ENCODE results near the gene PDCD1.
A peak's percentile ranks its signal among the peaks of the same experiment; 100 is the strongest.

The PDCD1 gene

DNA sequence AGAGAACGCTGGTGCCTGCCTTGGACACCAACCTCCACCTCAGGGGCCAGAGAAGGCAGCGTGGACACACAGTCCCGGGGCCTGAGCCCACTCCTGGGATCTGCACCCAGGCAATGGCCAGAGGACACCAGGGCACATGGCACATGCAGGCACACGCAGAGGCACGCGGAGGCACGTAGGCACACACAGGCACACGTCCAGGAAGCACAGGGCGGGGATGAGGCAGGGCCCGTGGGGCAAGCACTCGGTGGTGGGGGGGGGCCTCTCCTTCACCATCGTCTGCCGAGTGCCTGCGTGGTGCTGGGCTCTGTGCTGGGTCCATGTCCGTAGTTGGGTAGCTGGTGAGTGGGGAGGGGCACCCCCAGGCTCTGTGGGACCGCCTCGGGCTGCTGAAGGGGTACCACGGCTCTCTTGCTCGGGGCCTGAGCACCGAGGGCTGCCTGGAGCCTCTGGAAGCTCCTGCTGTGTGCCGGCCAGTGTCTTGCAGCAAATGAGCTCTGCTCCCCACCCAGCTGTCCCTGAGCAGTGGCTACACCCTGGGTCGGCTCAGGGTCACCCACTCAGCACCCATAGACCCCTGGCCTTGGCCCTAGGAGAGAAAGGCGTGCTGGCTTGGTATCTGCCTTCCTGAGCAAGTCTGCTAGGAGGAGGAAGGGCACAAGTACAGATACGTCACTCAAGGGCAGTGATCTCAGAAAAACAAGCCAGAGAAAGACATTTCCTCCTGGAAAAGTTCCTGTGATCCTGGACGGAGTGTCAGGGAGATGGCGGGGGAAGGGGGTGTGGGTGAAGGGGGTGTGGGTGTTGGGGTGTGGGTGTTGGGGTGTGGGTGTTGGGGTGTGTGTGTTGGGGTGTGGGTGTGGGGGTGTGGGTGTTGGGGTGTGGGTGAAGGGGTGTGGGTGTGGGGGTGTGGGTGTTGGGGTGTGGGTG, 37.3 kb upstream of the PDCD1 start:
- no peak for DNase-seq (ENCODE audit: low read depth in 2 of 2)

DNA sequence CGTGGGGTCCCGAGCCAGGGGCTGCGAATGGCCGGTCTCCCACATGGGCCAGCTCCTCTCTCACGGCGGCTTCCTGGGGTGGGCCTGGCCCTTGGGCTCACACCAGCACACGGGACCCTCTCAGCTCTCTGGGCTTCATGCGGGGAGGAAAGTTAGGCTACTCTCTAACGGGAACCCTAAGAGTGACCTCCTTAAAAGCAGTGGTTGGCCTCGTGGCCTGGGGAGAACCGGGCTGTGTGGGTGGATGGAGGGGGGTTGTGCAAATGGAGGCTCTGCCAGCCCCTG, 36.7 kb upstream of the PDCD1 start:
- DNase-seq (ENCODE audit: low read depth in 2 of 2) = no peak

DNA sequence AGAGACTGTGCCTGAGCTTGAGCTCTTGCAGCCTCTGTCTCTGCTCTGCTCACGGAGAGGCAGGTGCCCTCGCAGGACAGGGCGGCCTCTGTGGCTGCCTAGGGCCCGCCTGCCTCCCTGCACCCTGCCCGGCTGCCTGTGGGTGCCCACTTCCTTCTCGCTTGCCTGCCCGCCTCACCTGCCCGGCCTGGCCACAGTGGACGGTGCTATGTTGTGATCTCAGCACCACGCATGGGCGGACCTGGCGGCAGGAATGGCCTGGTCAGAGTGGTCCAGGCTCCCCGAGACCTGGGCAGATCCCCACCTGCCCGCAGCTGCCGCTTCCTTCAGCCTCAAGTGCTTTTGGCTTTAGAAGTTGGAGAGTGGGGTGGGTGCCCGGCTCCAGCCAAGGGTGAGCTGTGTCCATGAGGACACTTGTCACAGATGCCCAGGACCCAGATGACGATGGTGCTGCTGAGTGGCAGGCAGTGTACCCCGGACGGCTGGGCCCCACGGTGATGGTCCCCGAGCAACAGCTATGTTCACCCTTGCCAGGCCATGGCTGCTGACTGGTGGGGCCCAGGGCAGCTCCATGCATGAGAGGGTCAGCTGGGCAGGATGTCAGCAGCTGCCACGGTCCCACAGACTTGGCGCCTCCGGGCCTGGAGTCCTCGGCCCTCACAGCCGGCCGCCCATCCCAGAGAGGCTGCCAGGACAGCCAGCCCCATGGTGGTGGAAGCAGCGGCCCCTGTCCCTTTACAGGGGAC, 36.2 kb upstream of the PDCD1 start:
- DNase-seq (ENCODE audit: low read depth in 2 of 2) = no peak

DNA sequence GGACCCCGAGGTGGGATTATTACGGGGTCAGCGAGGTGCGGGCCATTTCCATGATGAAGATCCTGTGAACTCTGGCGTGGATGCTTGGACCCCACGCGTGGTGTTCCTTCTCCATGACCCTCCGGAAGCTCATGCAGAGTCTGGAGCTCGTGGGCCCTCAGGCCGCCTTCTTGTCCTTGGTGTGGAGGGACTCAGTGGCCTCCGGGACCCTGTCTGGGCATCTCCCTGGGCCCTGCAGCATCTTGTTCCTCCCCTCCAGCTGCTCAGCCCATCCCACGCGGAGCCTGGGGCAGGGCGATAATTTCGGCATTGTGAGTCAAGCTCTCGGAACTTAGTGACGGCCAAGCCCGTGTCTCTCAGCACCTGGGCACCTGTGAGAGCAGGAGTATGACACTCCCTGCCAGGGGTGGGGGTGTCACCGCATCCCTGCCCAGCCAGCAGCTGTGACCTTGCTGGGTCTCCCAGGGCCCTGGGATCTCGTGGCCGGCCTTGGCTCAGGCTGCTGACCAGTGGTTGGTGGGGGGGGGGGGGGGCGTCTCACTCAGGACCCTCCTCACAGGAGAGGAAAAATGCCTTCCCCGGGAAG, 35.5 kb upstream of the PDCD1 start:
- DNase-seq (ENCODE audit: low read depth in 2 of 2) = no peak

DNA sequence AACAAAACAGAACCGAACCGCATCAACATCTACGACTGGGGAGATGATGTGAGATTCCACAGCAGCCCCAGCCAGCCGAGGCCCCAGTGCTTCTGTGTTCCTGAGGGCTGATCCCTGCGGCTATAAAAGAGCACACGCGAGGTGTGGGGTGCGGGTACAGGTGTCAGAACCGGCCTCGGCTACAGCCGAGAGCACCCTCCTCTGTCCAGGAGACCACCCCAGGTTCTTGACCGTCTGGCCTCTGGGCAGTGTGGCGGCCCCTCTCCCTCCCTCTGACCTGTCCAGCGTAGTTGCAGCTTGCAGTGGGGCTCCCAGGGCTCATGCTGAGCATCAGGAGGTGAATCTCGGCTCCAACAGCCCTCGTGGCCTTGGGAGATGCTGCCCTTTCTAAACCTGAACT, 34.6 kb upstream of the PDCD1 start:
- no peak for DNase-seq (ENCODE audit: low read depth in 2 of 2)

DNA sequence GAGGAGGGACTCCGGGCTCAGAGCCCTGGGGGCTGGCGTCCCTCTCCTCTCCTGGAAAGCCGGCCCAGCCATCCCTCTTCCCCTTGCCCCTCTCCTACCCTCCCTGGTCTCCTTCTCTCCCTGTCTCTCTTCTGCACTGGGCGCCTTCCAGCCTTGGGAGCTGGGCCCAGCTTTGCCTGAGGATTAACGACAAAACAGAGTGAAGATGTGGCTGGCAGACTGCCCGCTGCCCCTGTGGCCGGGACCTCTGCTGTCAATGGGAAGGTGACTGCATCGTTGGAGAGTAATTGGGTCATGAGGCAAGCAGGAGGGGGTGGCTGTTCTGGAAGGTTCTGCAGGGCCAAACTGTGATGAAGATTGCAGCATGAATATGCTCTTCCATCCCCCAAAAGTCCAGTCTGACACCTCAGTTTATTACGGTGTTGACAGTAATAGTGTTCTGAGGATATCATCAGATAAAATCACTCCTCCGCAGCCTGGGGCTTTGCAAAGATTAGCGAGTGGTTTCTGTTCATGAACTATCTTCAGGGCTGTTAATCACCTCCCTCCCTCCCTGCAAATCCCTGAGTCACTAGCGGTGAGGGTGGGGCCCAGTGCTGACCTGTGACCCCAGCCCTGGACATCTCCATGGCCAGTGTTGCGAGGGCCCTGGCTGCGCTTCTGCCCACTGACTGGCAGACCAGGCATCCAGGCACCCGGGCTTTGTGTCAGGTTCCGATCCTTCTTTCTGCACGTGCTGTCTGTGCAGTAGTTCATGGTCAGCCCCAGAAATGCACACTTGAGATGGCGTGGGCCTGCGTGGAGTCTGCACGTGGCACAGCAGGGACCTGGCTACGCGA, 33.8 kb upstream of the PDCD1 start:
- no peak for DNase-seq (ENCODE audit: low read depth in 2 of 2)

DNA sequence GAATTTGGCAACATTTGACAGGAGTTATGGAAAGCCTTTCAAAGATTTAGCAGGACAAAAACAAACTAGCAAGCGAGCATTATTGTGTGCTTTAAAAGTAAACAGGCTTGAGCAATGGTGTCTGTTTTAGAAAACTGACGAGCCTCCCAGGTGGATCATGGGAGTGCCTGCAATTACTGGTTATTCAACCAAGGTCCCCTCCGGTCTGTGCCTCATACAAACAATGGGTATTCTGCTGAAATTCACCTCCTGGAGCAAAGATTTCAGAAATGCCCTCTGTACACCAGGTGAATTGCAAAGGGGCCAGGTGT, 33.2 kb upstream of the PDCD1 start:
- no peak for DNase-seq (ENCODE audit: low read depth in 2 of 2)

DNA sequence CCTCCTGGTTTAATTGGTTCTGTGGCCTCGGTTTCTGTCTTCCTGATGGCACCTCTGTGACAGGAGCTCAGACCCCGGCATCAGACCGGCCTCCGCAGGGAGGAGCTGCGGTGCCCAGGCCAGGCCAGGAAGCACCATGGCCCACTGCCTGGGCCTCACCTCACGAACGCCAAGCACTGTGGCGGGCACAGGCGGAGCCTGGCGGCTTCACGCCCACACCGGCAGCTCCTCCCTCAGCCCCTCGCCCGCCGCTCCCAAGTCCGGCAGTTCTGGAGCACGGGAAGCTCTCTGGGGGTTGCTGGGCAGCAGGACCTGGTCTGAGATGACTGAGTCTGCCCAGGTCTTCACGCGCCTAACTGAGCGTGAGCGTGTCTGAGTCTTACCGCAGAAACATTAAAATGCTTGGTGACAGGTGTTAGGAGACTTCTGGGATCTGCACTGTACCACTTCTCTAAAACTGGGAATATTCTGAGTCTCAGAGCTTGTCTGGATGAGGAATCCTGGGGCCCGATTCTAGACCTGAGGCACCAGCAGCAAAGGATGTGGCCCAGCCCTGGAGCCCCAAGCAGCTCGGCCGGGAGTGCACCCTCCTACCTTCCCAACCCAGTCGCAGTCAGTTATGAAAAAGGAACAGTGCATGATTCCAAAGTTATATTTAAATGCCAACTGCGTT, 32.8 kb upstream of the PDCD1 start:
- DNase-seq (ENCODE audit: low read depth in 2 of 2) = no peak

DNA sequence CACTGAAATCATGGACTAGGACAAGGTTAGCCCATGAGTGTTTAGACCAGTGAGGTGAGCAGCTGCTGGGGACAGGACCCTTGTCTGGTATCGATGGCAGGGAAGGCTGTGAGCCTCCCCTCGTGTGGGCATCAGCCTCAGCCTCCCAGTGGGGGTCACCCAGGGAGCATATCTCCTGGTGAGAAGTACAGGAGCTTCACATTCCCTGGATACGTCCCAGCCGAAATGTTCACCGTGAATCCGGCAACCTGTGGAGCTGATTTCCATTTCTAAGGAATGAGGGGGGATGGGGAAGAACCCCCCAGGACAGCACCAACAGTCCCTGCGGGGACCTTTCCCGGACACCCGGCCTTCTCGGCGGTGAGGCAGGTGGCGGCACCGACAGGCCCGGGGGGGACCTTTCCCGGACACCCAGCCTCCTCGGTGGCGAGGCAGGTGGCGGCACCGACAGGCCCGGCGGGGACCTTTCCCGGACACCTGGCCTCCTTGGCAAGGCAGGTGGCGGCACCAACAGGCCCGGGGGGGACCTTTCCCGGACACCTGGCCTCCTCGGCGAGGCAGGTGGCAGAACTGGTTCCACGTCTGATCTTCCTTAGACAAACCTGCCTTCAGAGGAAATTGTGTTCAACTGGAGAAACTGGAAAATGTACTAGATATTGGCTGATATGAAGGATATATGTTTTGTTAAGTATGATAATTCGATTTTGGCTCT, 32.0 kb upstream of the PDCD1 start:
- DNase-seq (ENCODE audit: low read depth in 2 of 2) = no peak

DNA sequence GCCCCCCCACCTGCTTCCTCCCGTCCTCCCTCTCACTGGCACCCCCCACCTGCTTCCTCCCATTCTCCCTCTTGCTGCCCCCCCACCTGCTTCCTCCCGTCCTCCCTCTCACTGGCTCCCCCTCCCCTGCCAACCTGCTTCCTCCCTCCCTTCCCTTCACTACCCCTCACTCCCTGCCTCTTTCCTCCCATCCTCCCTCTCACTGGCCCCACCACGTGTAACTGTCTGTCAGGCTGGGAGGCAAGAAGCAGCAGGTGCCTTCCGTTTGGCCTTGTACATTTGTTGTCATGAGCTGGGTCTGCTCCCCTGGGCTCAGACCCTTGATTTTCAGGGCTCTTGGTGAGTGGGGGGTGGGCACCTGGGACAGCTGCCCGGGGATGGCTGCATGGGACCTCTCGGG, 29.9 kb upstream of the PDCD1 start:
- DNase-seq (ENCODE audit: low read depth in 2 of 2) = no peak

DNA sequence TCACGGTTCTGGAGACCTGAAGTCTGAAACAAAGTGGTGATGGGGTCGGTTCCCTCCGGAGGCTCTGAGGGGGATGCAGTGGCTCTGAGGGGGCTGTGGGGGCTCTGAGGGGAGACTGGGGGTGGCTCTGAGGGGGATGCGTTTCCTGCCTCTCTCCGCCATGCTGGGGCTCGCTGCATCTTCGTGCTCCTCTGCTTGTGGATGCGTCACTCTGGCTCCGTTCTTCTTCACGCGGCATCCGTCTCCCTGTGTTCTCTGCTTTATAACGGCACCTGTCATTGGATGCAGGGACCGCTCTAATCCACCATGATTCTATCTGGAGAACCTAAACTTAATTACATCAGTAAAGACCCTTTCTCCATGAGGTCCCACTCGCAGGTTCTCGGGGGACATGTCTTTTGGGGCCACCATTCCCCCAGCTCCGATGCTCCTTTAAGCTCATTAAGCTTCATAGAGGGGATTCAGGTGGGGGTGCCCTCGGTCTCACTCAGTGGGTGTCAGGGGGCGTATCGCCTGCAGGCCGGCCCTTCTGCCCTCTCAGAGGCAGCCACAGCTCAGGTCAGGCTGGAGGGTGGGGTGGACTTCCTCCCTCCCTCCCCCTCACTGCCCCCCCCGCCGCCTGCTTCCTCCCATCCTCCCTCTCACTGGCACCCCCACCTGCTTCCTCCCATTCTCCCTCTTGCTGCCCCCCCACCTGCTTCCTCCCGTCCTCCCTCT, 29.3 kb upstream of the PDCD1 start:
- no peak for DNase-seq (ENCODE audit: low read depth in 2 of 2)

DNA sequence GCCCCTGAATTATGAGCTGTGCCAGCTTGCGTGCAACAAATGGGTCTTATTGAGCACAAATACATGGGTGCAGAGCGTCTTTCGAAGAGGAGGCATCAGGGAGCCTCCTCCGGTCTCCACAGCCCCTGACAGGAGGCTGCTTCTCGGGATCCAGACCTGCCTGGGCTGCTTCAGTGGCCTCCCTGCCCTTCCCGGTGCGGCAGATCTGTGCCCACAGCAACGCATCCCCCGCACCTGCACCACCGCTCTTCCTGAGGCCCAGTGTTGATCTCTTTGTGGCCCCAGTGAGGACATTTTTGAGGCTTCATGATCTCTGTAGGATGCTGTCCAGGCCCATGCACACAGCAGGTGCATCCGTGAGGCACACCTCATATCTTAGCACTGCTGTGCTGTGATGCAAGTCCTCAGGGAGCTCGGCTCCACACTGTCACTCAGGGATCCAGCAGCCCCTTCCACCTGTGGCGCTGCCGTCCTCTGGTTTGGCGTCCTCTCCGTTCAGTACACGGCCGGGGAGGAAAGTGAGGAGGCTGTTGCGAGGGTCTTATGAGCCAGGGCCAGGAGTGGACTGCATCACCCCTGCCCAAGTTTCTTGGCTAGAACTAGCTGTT, 28.2 kb upstream of the PDCD1 start:
- no peak for DNase-seq (ENCODE audit: low read depth in 2 of 2)

DNA sequence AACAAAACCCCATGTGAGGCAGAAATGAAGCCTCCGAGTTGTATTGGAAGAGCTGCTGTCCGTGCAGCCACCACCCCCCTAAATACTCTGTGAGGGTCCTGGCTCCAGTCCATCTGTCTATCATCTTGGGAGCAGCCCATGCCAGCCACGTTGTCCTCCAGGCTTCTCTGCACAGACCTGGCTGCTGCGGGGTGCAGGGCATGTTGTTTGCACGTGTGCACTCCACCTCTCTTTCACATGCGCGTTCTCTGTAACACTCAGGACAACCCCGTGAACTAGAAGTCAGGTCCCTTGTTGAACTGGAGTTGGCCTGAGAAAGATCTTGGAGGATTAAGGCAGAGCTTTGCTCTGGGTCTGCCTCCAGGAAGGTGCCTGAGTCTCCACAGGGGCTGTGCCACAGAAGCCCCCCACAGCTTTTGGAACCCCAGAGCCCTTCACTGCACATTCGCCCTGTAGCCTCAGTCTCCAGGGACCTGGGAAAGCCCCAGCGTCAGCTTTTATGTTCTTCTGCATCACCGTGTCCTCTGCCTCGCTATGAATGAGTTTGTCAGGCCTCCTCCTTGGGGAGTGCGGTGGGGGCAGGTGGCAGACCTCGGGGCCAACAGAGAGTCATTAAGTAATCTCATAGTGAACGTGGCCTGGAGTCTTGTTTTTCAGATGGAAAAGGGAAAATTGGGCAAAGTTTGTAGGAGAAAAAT, 27.4 kb upstream of the PDCD1 start:
- no peak for DNase-seq (ENCODE audit: low read depth in 2 of 2)

DNA sequence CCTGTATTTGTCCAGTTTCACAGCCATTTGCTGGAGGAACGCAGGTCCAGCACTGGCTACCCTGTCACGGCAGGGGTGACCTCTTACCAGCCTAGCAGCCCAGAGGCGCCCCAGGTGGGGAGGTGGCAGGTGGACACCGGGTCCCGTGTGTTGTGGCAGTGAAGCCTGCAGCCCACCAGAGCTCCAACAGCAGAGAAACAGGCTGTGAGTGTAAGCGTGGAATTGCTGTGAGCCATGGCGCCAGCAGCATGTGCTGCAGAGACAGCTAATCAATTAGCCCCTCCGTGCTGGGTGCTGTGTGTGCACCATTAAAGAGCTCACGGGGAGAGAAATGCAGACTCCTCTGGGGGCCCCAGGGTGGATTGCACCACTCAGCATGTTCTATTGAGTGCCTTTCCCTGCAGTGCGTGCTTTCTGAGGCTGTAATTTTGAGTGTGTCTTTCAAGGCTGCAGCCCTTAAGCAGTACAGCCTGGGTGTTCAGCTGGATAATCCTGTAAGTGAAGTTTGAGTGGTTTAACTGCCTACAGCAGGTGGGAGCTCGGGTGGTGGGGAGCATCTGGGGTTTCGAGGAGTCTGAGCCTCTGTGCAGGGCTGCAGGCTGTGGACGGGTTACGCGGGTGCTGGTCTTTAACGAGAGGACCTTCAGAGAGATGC, 26.7 kb upstream of the PDCD1 start:
- no peak for DNase-seq (ENCODE audit: low read depth in 2 of 2)

DNA sequence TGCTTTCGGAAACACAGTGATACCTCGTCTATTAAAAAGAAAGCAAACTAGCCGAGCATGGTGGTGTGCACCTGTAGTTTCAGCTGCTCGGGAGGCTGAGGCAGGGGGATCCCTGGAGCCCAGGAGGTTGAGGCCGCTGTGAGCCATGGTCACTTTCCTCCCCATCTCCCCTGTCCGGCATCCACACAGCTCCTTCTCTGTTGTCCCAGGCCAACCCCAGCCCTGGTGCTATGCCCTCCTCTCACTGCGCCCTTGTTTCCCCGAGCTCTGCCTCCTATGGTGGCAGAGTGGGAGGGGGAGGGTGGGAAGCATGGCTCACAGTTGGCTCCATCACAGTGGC, 26.2 kb upstream of the PDCD1 start:
- no peak for DNase-seq (ENCODE audit: low read depth in 2 of 2)

DNA sequence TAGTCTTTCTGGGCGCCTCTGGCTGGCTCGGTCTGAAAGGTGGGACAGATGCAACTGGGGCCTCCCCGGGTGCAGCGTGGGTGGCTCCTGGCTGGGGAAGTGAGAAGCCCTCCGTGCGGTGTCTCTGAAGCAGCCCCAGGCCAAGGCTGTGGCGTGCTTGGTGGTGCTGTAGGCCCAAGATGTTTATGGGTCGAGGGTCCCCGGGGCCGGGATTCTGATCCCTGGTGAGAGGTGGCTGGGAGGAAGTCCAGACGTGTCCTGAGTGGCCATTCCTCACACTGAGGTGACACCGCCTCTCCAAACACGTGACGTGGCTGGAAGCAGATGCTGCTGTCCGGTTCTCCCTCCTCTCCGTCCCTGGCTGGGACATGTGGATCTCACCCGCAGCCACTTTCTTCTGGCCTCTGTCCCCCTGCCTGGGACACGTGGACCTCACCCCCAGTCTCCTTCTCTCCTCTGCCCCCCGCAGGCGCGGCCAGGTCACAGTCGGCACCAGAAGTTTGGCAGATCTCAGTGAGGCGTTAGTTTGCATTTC, 23.5 kb upstream of the PDCD1 start:
- DNase-seq (ENCODE audit: low read depth in 2 of 2) = peak; percentile 44 to 61

DNA sequence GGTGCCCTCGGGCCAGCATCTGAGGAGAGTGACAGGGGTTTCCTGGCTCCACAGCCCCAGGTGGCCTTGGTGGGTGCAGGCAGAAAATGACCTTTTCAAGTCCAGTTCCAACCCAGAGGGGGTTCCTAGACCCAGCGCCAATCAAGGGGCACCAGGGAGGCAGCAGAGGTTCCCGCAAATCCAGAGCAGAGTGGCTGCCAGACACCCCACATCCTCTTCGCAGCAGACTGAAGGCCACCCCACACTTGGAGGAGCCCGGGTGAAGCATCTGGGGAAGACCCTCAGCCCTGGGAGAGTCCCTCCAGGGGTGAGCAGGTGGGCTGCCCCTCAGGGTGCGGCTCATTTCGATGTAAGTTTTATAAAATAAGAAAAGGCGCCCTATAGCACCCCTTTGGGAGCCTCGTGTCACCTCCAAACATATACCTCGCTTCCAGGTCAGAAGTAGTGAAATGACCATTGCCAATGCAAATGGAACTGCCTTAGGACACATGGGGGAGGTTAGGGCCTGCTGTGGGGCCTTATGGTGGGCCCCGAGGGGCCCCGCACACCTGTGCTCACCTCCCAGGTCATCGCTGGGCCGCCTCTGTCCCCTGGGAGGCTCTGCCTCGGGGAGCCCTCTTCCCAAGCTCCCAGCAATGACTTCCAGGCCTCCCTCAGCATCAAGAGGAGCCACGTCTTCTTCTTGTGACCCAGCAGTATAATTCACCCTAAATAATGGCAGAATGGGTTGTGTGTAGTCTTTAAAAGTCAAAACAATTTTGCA, 21.8 kb upstream of the PDCD1 start:
- DNase-seq (ENCODE audit: low read depth in 2 of 2) = no peak

DNA sequence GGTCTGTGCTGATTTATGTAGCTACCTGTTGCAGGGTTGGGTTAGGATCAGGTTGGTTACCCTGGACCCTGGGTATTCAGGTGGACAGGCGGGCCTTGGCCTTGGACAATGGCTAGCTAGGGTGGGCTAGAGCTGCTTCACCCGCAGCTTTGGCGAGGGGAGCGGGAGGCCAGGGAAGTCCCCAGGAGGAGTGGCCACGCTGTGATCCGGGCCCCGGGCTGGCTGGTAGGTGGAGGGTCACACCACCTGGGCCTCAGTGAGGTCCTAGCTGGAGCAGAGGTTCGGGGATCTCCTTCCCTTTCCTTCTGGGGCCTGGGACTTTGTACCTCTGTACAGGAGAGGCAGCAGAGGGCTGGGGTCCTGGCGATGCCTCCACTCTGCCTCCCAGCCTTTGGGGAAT, 20.6 kb upstream of the PDCD1 start:
- no peak for DNase-seq (ENCODE audit: low read depth in 2 of 2)

Data from stimulated activated CD4-positive, alpha-beta T cell treated with anti-CD3 and anti-CD28 coated beads, Interleukin-1b, Interleukin-23, amount 100 ng/mL, for 4 hours (primary cell).